ENCODE results near the gene FYN. TPM values are rescaled to one million over a fixed set of nuclear protein-coding genes. Genes with fewer than 3 reads are reported as not detected.

Gene FYN
- total and polyA plus RNA-seq, 9 of the 15 experiments (the other 6 are each of a cell fraction or from before 2014, with no cell fraction given) = 2.9 to 22.1 (median 11.4) TPM

GRCh38 chr6:111842891-111843290, 30.4 kb downstream of the FYN start (continued):
- TF ChIP-seq DEAF1 (CRISPR knock-in tag; IDR thresholded peaks at IDR 0.05) = no peak
- no peak for TF ChIP-seq ZNF586 (CRISPR knock-in tag; conservative IDR thresholded peaks at IDR 0.05)
- no peak for TF ChIP-seq ZFP36 (IDR thresholded peaks at IDR 0.05; ENCODE audit: low read depth, low read length, partially characterized antibody)
- no peak for TF ChIP-seq UBTF (IDR thresholded peaks at IDR 0.05; ENCODE audit: borderline replicate concordance in 1 of 2, low read depth in 2 of 2, low read length in 2 of 2)

- in situ Hi-C loops (cut with MboI) = no loop called here
- no peak overlapping the region for H3K4me2 ChIP-seq (ENCODE audit: insufficient read depth, low read length)
- no TSS peak for BruUV-seq (replicated peaks)
- no peaks in the 10 kb centered on the region for H4K20me1 ChIP-seq (replicated peaks; ENCODE audit: control insufficient read depth, insufficient read depth, low read length)
- ChIA-PET POLR2A (no interaction called here), CTCF (ENCODE audit: low intra/inter-chr PET ratio) (no interaction called here)
- H3K9me1 ChIP-seq (ENCODE audit: control insufficient read depth, insufficient read depth, low read length) = no peaks in the 10 kb centered on the region
- H3K9ac ChIP-seq (ENCODE audit: insufficient read depth in 1 of 2, low read depth in 2 of 2, low read length in 2 of 2) = peak overlapping the region in 1 of 2 experiments; percentile 43; a peak in 2 of 4 replicates
- no peak for ATAC-seq
- peaks cover 17 to 47% of the 10 kb centered on the region in 2 experiments; a peak in 4 of 5 replicates for H3K4me1 ChIP-seq (replicated peaks in 1 of 2; ENCODE audit: control insufficient read depth in 2 of 2, insufficient read depth in 2 of 2, low read length in 2 of 2)
- H2AFZ ChIP-seq (ENCODE audit: low read depth, low read length) = peak overlapping the region; percentile 64
- no peak overlapping the region for H3K4me3 ChIP-seq
- H3K36me3 ChIP-seq (ENCODE audit: control insufficient read depth, insufficient read depth, low read length) = no peaks in the 10 kb centered on the region
- 85% methylated on average over 9 of the region's 9 CpGs for WGBS (ENCODE audit: insufficient coverage, low coverage, missing lambda C conversion rate)
- H3K9me3 ChIP-seq (replicated peaks; ENCODE audit: control insufficient read depth, insufficient read depth, low read depth, low read length) = no peaks in the 10 kb centered on the region
- H3K27me3 ChIP-seq (ENCODE audit: control insufficient read depth in 2 of 2, insufficient read depth in 2 of 2, low read length in 2 of 2) = 0 out of 5 replicates have a peak, but pooled peaks cover 0 to 4% of the 10 kb centered on the region in 2 experiments
- intact Hi-C loops (cut with micrococcal nuclease) = no loop called here
- peak overlapping the region; percentile 37; the same call in 2 of the 3 replicates for H3K27ac ChIP-seq (ENCODE audit: extremely low read depth, low read depth, low read length)
- no peaks in the 10 kb centered on the region for H3K79me2 ChIP-seq (ENCODE audit: control insufficient read depth, insufficient read depth, low read length)
- FAIRE-seq = no peak
- DNase-seq (ENCODE audit: extremely low read depth in 1 of 4, low spot score in 3 of 4) = no peak
- TF ChIP-seq ZNF785 (CRISPR knock-in tag; IDR thresholded peaks at IDR 0.05) = no peak
- no peak for TF ChIP-seq GMEB1 (CRISPR knock-in tag; IDR thresholded peaks at IDR 0.05)
- TF ChIP-seq TFAP4 (CRISPR knock-in tag; IDR thresholded peaks at IDR 0.05; ENCODE audit: borderline replicate concordance) = no peak
- TF ChIP-seq CSDE1 (IDR thresholded peaks at IDR 0.05) = no peak
- no peak for TF ChIP-seq ZNF431 (CRISPR knock-in tag; IDR thresholded peaks at IDR 0.05)
- TF ChIP-seq CAMTA2 (CRISPR knock-in tag; conservative IDR thresholded peaks at IDR 0.05) = no peak
- TF ChIP-seq CTBP1 (IDR thresholded peaks at IDR 0.05; ENCODE audit: borderline replicate concordance) = no peak
Measured at GRCh38 chr6:111842271-111842822, 30.9 kb downstream of the FYN start.

Data from K562 (cell line).